Skeletal muscle tissue (tissue), 4 donors: ENCODE data around the gene EVC. TPM values are rescaled to one million over a fixed set of nuclear protein-coding genes. Genes with fewer than 3 reads are reported as not detected.

Experiments used
- H3K27ac ChIP-seq: one replicate; pipeline ENCODE4 v1.7.0; 2013; ENCODE audit warnings: mild to moderate bottlenecking, low read depth, low read length, inconsistent platforms
- H3K27me3 ChIP-seq, 3 donors: one replicate each; pipeline ENCODE4 v1.7.0; 2013; ENCODE audit warnings: low read length in 3 of 3; ENCODE audit not compliant: control insufficient read depth in 3 of 3, insufficient read depth in 3 of 3
- H3K36me3 ChIP-seq, 3 donors: one replicate each; pipeline ENCODE4 v1.7.0; 2013; ENCODE audit warnings: low read length in 3 of 3; ENCODE audit not compliant: control insufficient read depth in 3 of 3, insufficient read depth in 3 of 3
- H3K4me1 ChIP-seq, 3 donors: one replicate each; pipeline ENCODE4 v1.7.0; 2013; ENCODE audit warnings: low read length in 3 of 3, mild to moderate bottlenecking in 3 of 3; ENCODE audit not compliant: control insufficient read depth in 3 of 3, insufficient read depth in 3 of 3
- H3K4me3 ChIP-seq, 3 donors: one replicate each; pipeline ENCODE4 v1.7.0; 2013; ENCODE audit warnings: low read length in 3 of 3
- H3K9ac ChIP-seq, 3 donors: one replicate each; pipeline ENCODE4 v1.7.0; 2013; ENCODE audit warnings: low read length in 3 of 3, mild to moderate bottlenecking in 3 of 3, moderate library complexity in 2 of 3, low read depth in 1 of 3
- H3K9me3 ChIP-seq, 3 donors: one replicate each; pipeline ENCODE4 v1.7.0; 2013; ENCODE audit warnings: low read length in 3 of 3; ENCODE audit not compliant: control insufficient read depth in 3 of 3
- total RNA-seq: library from RNA; depleted of rRNA; stranded (reverse); fragments of >200 nt; gene quantifications from one replicate; pipeline ENCODE4 v1.2.3, GENCODE V29; 2014
- donor health status: Osteomylitis.

Gene EVC
- total RNA-seq, result 19.8 TPM

DNA sequence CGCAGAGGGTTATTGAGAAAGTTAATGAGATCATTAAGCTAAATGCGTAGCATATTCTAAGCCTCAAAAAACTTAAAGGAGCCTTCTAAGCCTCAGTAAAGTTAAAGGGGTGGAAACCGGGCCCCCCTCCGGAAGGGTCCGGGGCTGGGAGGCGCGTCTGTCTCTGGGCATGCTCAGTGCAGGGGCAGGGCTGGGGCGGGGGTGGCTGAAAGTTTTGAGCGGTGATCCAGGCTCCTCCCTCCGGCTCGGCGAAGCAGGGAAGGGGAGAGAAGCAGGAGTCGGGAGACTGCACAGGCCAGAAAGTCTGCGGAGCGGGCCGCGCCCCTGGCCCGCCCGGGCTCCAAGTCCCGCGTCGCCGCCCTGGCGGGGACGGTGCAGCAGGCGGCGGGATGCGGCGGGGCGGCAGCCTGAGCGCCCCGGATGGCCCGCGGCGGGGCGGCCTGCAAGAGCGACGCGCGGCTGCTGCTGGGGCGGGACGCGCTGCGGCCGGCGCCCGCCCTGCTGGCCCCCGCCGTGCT lies at the start of gene EVC:
Gene EVC (plus strand): TSS at position 241 of the 518 bp plus-strand sequence. CDS start 180 bp downstream, at position 421.
- H3K36me3 ChIP-seq, result no peaks in the 10 kb centered on the region
- H3K27ac ChIP-seq, result peak within 1 kb of the TSS; percentile 36
- H3K9ac ChIP-seq, result peak within 1 kb of the TSS in 2 of 3 donors; percentile 20 to 40
- H3K4me1 ChIP-seq, result peaks cover 18 to 19% (median 18%) of the 10 kb centered on the region in 3 donors
- peaks cover 0 to 4% (median 0%) of the 10 kb centered on the region in 3 donors for H3K9me3 ChIP-seq
- peak within 1 kb of the TSS; percentile 49 to 67 (median 63) for H3K4me3 ChIP-seq
- peaks cover 18 to 36% (median 28%) of the 10 kb centered on the region in 3 donors for H3K27me3 ChIP-seq

- Histone ChIP-seq H3K4me3 (no peak overlapping the region), H3K27me3 (no peaks in the 10 kb centered on the region), H3K4me1 (no peaks in the 10 kb centered on the region), H3K36me3 (peaks cover 0 to 10% (median 4%) of the 10 kb centered on the region in 3 donors), H3K9ac (no peak overlapping the region), H3K9me3 (peaks cover 2 to 4% (median 3%) of the 10 kb centered on the region in 3 donors), H3K27ac (no peak overlapping the region)
Observed at GRCh38 chr4:5661237-5661636, 49.8 kb upstream of the EVC start.

DNA sequence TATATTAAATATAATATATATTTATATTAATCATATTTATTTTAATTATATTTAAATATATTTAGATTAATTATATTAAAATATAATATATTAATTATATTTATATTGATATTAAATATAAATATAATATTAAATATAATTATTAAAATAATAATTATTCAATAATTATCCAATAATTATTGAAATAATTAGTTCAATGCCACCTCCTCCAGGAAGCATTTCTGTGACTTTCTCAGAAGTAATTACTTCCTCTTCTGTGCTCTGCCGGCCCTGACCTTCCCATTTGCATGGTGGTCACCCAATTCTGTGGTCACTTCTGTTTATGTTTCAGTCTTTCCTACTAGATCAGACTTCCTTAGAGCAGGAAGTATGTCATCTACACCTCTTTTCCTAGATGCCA lies 48.4 kb upstream of the EVC start:
- Histone ChIP-seq H3K9ac (no peak overlapping the region), H3K27ac (no peak overlapping the region), H3K9me3 (peaks cover 2 to 4% (median 3%) of the 10 kb centered on the region in 3 donors), H3K36me3 (peaks cover 0 to 9% (median 2%) of the 10 kb centered on the region in 3 donors), H3K4me3 (no peak overlapping the region), H3K27me3 (no peaks in the 10 kb centered on the region), H3K4me1 (no peaks in the 10 kb centered on the region)

- H3K9me3 ChIP-seq, result peaks cover 2 to 6% (median 4%) of the 10 kb centered on the region in 3 donors
- H3K4me3 ChIP-seq, result no peak overlapping the region
- no peaks in the 10 kb centered on the region for H3K27me3 ChIP-seq
- H3K36me3 ChIP-seq, result peaks cover 0 to 9% (median 2%) of the 10 kb centered on the region in 3 donors
- no peak overlapping the region for H3K27ac ChIP-seq
- no peaks in the 10 kb centered on the region for H3K4me1 ChIP-seq
- H3K9ac ChIP-seq, result no peak overlapping the region
Observed at GRCh38 chr4:5664778-5665177, 46.2 kb upstream of the EVC start.

DNA sequence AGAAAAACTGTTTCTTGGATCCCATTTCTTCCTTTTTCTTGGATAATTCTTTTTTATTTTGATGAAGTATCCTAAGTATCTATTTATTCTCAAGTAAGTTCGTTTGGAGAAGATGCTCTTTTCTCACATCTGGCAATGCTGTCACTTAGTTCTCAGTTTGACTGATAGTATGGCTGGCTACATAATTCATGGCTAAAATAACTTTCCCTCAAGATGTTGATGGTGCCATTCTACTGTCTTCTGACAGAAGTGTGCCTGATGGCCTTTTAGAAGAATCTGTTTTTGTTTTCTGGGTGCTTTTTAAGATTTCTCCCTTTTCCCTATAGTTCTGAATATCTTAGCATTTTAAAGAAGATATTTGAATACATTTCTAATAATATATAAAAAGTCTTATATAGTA lies 44.3 kb upstream of the EVC start:
- peaks cover 0 to 6% (median 2%) of the 10 kb centered on the region in 3 donors for H3K36me3 ChIP-seq
- no peaks in the 10 kb centered on the region for H3K4me1 ChIP-seq
- H3K27ac ChIP-seq, result no peak overlapping the region
- H3K4me3 ChIP-seq, result no peak overlapping the region
- H3K9me3 ChIP-seq, result peaks cover 2 to 4% (median 2%) of the 10 kb centered on the region in 3 donors
- H3K9ac ChIP-seq, result no peak overlapping the region
- H3K27me3 ChIP-seq, result no peaks in the 10 kb centered on the region

DNA sequence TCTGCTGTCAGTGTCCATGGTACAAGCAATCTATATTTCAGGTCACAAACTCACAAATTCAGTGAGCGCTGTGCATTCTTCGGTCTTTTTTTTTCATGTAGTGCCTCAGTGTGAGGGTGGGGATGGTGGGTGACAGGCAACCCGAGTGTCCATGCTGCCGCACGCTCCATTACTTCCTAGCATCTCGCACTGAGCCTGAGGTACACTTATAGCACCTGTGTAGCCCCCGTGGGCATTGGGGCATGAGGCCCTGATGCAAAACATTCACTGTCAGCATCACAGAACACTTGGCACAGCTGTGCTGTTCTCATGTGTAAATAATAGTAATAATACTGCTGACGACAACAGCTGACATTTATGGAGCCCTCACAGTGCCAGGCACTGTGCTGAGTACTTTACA lies 34.2 kb upstream of the EVC start:
- no peaks in the 10 kb centered on the region for H3K9me3 ChIP-seq
- peaks cover 2 to 10% (median 3%) of the 10 kb centered on the region in 3 donors for H3K36me3 ChIP-seq
- no peaks in the 10 kb centered on the region for H3K4me1 ChIP-seq
- H3K4me3 ChIP-seq, result no peak overlapping the region
- no peak overlapping the region for H3K27ac ChIP-seq
- H3K9ac ChIP-seq, result no peak overlapping the region
- H3K27me3 ChIP-seq, result no peaks in the 10 kb centered on the region

- no peaks in the 10 kb centered on the region for H3K4me1 ChIP-seq
- no peaks in the 10 kb centered on the region for H3K9me3 ChIP-seq
- H3K27me3 ChIP-seq, result no peaks in the 10 kb centered on the region
- H3K9ac ChIP-seq, result no peak overlapping the region
- peaks cover 2 to 10% (median 3%) of the 10 kb centered on the region in 3 donors for H3K36me3 ChIP-seq
- H3K4me3 ChIP-seq, result no peak overlapping the region
- H3K27ac ChIP-seq, result no peak overlapping the region
Observed at GRCh38 chr4:5678977-5679376, 32.0 kb upstream of the EVC start.

DNA sequence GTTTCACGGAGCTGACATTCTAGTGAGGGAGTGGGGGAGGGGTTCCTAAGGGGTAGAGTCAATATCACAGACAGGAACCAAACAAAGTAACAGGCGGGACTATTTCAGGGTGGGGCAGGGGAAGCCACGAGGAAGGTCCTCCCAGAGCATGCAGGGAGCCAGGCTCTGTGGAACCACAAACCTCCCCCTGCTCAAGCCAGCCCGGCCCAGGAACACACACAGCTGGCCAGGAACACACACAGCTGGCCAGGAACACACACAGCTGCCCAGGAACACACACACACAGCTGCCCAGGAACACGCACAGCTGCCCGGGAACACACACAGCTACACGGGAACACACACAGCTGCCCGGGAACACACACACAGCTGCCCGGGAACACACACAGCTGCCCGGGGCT lies 27.4 kb upstream of the EVC start:
- peaks cover 0 to 2% (median 0%) of the 10 kb centered on the region in 3 donors for H3K9me3 ChIP-seq
- H3K4me3 ChIP-seq, result no peak overlapping the region
- H3K4me1 ChIP-seq, result no peaks in the 10 kb centered on the region
- no peak overlapping the region for H3K27ac ChIP-seq
- H3K36me3 ChIP-seq, result peaks cover 3 to 19% (median 10%) of the 10 kb centered on the region in 3 donors
- no peaks in the 10 kb centered on the region for H3K27me3 ChIP-seq
- H3K9ac ChIP-seq, result no peak overlapping the region

- Histone ChIP-seq H3K4me3 (no peak overlapping the region), H3K4me1 (no peaks in the 10 kb centered on the region), H3K27me3 (no peaks in the 10 kb centered on the region), H3K36me3 (peaks cover 3 to 27% (median 10%) of the 10 kb centered on the region in 3 donors), H3K9me3 (peaks cover 0 to 2% (median 0%) of the 10 kb centered on the region in 3 donors), H3K27ac (no peak overlapping the region), H3K9ac (no peak overlapping the region)
Observed at GRCh38 chr4:5685296-5685695, 25.7 kb upstream of the EVC start.

GRCh38 chr4:5686338-5686737 lies 24.7 kb upstream of the EVC start:
- peaks cover 0 to 28% (median 8%) of the 10 kb centered on the region in 3 donors for H3K36me3 ChIP-seq

More at GRCh38 chr4:5686338-5686737, 24.7 kb upstream of the EVC start:
- Histone ChIP-seq H3K4me3 (no peak overlapping the region), H3K27ac (no peak overlapping the region), H3K4me1 (no peaks in the 10 kb centered on the region), H3K27me3 (no peaks in the 10 kb centered on the region), H3K9me3 (peaks cover 0 to 2% (median 0%) of the 10 kb centered on the region in 3 donors), H3K9ac (no peak overlapping the region)
